GDM1 (cell line): ENCODE results near the gene CCDC89.
"Not testable (repeated sequence)": the region's sequence is repeated elsewhere in the genome, so short reads cannot be mapped to it uniquely, and the experiment has no call there.

Source experiments
- DNase-seq: peaks from one replicate; lab custom pipeline; 2025; lab: John Stamatoyannopoulos, UW

Gene CCDC89

GRCh38 chr11:85685125-85685819 is 723 bp downstream of the CCDC89 start:
- DNase-seq, result no peak

- DNase-seq, result peak; percentile 54
Observed at GRCh38 chr11:85682330-85683305, 3.4 kb downstream of the CCDC89 start.

GRCh38 chr11:85680897-85681296 is 5.1 kb downstream of the CCDC89 start:
- no peak for DNase-seq

- DNase-seq, result no peak
Observed at GRCh38 chr11:85679576-85679975, 6.4 kb downstream of the CCDC89 start.

GRCh38 chr11:85673393-85673792 is 12.6 kb downstream of the CCDC89 start:
- no peak for DNase-seq

GRCh38 chr11:85672105-85672902 is 13.7 kb downstream of the CCDC89 start:
- DNase-seq, result no peak

- not testable (repeated sequence) for DNase-seq
Observed at GRCh38 chr11:85670949-85671663, 14.9 kb downstream of the CCDC89 start.

- DNase-seq, result no peak
Observed at GRCh38 chr11:85668157-85668556, 17.8 kb downstream of the CCDC89 start.

GRCh38 chr11:85666687-85667086 is 19.3 kb downstream of the CCDC89 start:
- DNase-seq, result no peak

- no peak for DNase-seq
Observed at GRCh38 chr11:85665733-85666132, 20.3 kb downstream of the CCDC89 start.

GRCh38 chr11:85664615-85665481 is 21.1 kb downstream of the CCDC89 start, which contains the start of gene CREBZF:
TSS of gene CREBZF (minus strand) at chr11:85665129. CDS start at chr11:85664875, 254 bp downstream.
- peak; percentile 89 for DNase-seq

GRCh38 chr11:85663753-85664614 is 22.0 kb downstream of the CCDC89 start:
- peak; percentile 46 for DNase-seq

GRCh38 chr11:85663080-85663752 is 22.8 kb downstream of the CCDC89 start:
- DNase-seq, result no peak

GRCh38 chr11:85661972-85662664 is 23.9 kb downstream of the CCDC89 start:
- DNase-seq, result no peak

GRCh38 chr11:85658180-85658579 is 27.8 kb downstream of the CCDC89 start:
- no peak for DNase-seq

GRCh38 chr11:85656777-85657176 is 29.2 kb downstream of the CCDC89 start:
- DNase-seq, result no peak

GRCh38 chr11:85654343-85654742 is 31.7 kb downstream of the CCDC89 start:
- DNase-seq, result not testable (repeated sequence)

- DNase-seq, result peak; percentile 7
Observed at GRCh38 chr11:85652786-85653447, 33.1 kb downstream of the CCDC89 start.
